ENCODE data around the gene COX4I2. TPM values are rescaled to one million over a fixed set of nuclear protein-coding genes. Genes with fewer than 3 reads are reported as not detected.
"Not testable (repeated sequence)": the region's sequence is repeated elsewhere in the genome, so short reads cannot be mapped to it uniquely, and the experiment has no call there.

COX4I2 gene
- total RNA-seq: not detected in 2 replicates

DNA sequence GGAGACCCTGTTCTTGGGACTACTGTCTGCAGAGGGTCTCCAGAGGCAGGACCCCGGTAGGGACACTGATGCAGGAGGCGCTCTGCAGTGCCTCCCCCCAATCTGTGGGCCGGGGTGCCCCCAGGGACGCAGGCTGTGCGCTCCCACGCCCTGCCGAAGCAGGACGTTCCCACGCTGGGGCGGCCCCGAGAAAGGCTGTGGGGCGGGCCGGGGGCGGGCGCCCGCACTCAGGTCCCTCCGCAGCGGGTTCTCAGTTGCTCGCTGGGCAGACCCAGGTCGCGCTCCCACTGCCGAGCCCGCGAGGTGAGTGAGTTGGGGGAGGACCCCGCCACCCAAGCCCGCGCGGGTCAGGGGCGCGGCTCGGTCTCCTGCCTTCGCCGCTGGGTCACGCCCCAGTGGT, at the start of gene COX4I2:
Gene COX4I2, plus strand, starts transcription at position 253 of the 400 bp plus-strand sequence. CDS start 1,106 bp downstream, outside the sequence.
- DNase-seq (ENCODE audit: low read depth in 2 of 2): no peak

- no peak for DNase-seq (ENCODE audit: low read depth in 2 of 2)
Measured at GRCh38 chr20:31590717-31591225, 46.9 kb upstream of the COX4I2 start.

- DNase-seq (ENCODE audit: low read depth in 2 of 2): peak in 1 of 2 donors; percentile 58
Measured at GRCh38 chr20:31593221-31594001, 44.3 kb upstream of the COX4I2 start.

- no peak for DNase-seq (ENCODE audit: low read depth in 2 of 2)
Measured at GRCh38 chr20:31594002-31594557, 43.6 kb upstream of the COX4I2 start.

GRCh38 chr20:31594558-31595379, 42.9 kb upstream of the COX4I2 start:
- DNase-seq (ENCODE audit: low read depth in 2 of 2): peak; percentile 30 to 88

DNA sequence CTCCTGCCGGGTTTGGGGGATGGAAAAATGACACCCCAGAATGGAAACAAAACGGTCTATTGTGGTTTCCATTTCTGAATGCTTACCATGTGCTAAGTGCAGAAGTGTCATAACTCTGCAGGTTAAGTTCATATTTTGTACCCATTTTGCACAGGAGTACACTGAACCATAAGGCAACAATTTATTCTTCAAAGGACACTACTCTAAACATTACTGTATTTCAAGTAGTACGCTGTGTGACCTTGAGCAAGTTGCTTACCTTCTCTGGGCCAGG, 42.4 kb upstream of the COX4I2 start:
- no peak for DNase-seq (ENCODE audit: low read depth in 2 of 2)

- peak in 1 of 2 donors; percentile 56 for DNase-seq (ENCODE audit: low read depth in 2 of 2)
Measured at GRCh38 chr20:31595654-31596411, 41.9 kb upstream of the COX4I2 start.

GRCh38 chr20:31596412-31596715, 41.3 kb upstream of the COX4I2 start:
- DNase-seq (ENCODE audit: low read depth in 2 of 2): not testable (repeated sequence)

DNA sequence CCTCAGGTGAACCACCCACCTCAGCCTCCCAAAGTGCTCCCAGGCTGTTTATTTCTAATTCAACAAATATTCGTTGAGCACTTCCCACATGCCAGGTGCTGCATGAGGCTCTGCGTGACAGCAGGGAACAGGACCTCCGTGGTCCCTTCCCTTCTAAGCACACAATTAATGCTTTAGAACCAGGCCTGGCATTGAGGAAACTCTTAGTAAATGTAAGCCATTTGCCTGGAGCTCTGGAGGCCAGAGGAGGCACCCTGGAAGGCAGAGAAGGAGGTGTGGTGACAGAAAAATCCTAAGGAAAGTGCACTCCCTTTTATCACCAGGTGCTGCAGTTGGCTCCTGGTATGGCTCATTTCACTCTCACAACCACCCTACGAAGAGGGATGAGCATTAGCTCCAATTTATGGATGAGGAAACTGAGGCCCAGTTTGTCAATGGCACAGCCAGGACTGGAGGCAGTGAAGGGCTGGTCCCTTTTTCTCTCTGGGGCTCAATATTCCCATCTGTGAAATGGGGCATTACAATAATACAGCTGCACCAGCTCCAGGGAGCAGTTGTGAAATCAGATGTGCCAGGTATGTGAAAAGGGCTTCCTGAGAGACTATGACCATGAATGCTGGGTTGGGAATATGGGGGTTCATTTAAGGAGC, 40.8 kb upstream of the COX4I2 start:
- DNase-seq (ENCODE audit: low read depth in 2 of 2): no peak

GRCh38 chr20:31597481-31597855, 40.2 kb upstream of the COX4I2 start:
- no peak for DNase-seq (ENCODE audit: low read depth in 2 of 2)

- no peak for DNase-seq (ENCODE audit: low read depth in 2 of 2)
Measured at GRCh38 chr20:31602431-31602778, 35.3 kb upstream of the COX4I2 start.

DNA sequence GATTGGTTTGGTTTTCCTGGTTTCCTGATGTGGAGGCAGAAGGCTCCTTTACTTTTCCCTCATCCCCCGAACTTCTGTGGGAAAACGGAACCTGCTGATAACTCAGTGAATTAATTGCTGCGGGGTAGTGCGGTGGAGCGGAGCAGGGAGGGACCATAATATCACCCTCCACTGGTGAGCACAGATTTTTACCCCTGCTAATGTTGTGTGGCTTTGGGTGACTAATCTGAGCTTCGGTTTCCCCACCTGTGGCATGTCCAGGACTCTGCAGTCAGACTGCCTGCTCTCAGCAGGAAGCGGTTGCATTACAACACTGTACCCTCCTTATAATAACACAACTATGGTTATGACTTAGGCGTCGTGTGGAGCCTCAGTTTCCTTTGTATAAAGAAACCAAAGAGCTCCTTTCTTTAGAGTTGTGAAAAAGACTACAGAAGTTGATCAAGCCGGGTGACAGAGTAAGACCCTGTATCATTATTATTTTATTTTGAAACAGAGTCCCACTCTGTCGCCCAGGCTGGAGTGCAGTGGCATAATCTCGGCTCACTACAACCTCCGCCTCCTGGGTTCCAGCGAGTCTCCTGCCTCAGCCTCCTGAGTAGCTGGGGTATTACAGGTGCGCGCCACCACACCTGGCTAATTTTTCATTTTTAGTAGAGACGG, 34.8 kb upstream of the COX4I2 start:
- peak; percentile 74 to 77 for DNase-seq (ENCODE audit: low read depth in 2 of 2)

DNA sequence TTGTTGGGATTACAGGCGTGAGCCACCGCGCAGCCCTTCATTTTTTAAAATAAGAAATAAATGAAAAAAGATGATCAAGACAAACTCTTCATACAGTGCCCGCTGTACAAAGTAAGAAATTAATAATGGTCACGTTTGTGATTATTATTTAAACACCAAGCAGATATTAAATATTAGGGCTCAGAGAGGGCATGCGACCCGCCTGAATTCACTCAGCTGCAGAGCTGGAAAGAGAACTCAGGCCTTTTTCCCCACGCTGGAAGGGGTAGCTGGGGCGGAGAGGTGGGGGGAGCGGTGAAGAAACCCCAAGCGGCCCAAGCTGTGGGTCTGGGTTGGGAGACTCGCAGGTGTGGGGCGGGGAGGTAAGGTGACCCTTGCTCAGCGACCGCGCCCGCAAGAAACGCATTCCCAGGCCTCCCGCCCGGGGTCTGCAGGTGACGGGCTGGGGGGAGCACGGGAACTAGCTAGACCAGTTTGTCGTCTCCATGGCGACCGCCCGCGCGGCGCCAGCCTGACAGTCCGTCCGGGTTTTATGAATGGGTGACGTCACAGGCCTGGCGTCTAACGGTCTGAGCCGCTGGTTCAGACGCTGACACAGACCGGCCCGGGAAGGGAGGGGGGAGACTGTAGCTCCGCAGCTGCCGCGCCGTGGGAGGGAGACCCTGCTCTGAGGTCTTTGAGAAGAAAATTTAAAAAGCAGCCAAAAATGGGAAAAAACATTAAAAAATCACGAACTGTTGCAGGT, 33.7 kb upstream of the COX4I2 start:
- peak; percentile 98 to 100 for DNase-seq (ENCODE audit: low read depth in 2 of 2)

- no peak for DNase-seq (ENCODE audit: low read depth in 2 of 2)
Measured at GRCh38 chr20:31604567-31605030, 33.1 kb upstream of the COX4I2 start.

GRCh38 chr20:31605031-31605901, 32.4 kb upstream of the COX4I2 start, which contains the start of gene ID1:
ID1 (plus strand) TSS chr20:31605289; CDS start chr20:31605388, 99 bp downstream.
- DNase-seq (ENCODE audit: low read depth in 2 of 2): peak; percentile 97 to 99

GRCh38 chr20:31605902-31606803, 31.6 kb upstream of the COX4I2 start:
- DNase-seq (ENCODE audit: low read depth in 2 of 2): peak; percentile 41 to 48

DNA sequence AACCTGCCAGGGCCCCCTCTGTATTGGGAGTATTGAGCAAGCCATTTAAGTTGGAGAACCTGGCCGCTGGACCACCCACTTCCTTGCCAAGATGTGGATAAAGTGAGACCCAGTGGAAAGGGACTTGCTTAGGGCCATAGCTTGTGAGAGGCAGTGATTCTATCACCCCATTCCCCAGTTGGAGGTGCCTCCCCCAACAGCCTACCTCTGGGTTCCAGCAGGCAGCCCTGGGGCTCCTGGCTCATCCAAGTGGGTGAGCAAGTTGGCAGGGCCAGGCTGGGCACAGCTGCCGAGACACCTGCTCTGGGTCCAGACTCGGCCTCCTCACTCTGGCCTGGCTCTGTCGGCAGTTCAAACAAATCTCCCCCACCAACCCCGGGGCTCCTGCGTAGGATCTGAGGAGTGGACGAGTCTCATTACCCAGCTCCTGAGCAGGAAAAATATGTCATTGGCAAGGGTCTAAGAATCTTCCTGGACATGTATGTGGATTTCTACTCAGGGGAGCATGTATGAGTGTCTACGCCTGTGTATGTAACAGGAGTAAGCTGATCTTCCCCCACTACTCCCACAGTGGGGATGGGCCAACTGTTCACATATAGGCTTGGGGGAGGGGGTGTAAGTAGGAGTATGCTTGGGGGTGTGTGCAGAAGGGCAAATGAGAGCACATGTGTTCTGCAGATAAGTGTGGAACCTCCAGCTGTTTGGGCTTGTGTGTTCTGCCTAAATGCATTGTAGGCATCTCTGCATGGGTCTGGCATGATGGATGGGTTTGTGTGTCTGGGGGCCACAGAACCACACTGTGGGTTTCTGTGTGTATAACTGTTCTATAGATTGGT, 30.7 kb upstream of the COX4I2 start:
- DNase-seq (ENCODE audit: low read depth in 2 of 2): peak; percentile 64 to 94
